Body of pancreas (tissue), 4 donors: ENCODE data around the gene KLC3.

Source experiments
- CTCF ChIP-seq, 7 experiments: fragments of 450-650 bp in 4 of 7; fragments of 200-600 bp in 3 of 7; sonication (generic) in 3 of 7; IDR thresholded peaks; one replicate each; pipeline ENCODE4 v1.5.1; 2016 to 2019; ENCODE audit warnings: antibody characterized with exemption in 7 of 7
- POLR2A ChIP-seq, 3 donors: fragments of 450-650 bp; IDR thresholded peaks; one replicate each; pipeline ENCODE4 v1.6.1; 2016; ENCODE audit warnings: antibody characterized with exemption in 3 of 3, mild to moderate bottlenecking in 2 of 3

DNA sequence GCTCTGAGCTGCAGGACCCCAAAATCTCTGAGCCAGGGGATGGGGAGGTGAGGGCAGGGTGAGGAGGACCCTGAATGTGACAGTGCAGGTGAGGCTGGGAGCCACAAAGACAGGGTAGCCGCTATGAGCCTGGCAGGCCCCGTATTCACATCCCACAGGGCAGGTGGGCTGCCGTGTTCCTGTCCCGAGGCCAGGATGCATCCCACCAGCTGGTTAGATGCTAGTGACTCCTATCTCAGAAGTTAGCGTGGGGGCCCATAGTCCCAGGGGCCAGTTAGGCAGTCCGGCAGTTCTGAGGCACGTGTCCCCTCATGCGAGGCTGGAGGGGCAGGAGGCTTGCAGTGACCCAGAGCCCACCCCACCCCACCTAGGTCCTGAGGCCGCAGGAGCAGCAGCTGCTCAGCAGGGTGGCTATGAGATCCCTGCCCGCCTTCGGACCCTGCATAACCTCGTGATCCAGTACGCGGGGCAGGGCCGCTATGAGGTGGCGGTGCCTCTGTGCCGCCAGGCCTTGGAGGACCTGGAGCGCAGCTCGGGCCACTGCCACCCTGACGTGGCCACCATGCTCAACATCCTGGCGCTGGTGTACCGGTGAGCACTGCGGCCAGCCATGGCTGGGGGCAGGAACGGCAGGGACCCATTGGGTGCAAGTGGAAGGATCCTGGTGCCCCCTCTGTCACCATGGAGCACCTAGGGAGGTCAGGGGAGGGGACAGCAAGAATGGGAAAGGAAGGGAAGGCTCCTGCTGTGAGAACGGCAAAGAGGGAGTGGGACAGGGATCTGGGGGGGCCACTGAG, 7.2 kb downstream of the KLC3 start:
- TF ChIP-seq CTCF (IDR thresholded peaks at IDR 0.05) (no peak), POLR2A (IDR thresholded peaks at IDR 0.05) (no peak)
